GM10266 (cell line): ENCODE measurements around the gene ANKRD23.
A peak's percentile ranks its signal among the peaks of the same experiment; 100 is the strongest.

Experiments used
- DNase-seq: peaks from one replicate; pipeline ENCODE4 v3.0.0; 2012; ENCODE audit errors: extremely low spot score
- CTCF ChIP-seq: IDR thresholded peaks from 2 replicates; pipeline ENCODE4 v1.5.1; 2012; ENCODE audit warnings: mild to moderate bottlenecking, low read depth; ENCODE audit not compliant: control insufficient read depth, insufficient read depth; ENCODE audit errors: missing control alignments

ANKRD23 gene

GRCh38 chr2:96821113-96821675, 22.6 kb downstream of the ANKRD23 start:
- DNase-seq, result no peak
- no peak for TF ChIP-seq CTCF

- DNase-seq, result no peak
- no peak for TF ChIP-seq CTCF
Measured at GRCh38 chr2:96819876-96820511, 23.8 kb downstream of the ANKRD23 start.

GRCh38 chr2:96819128-96819875, 24.5 kb downstream of the ANKRD23 start:
- TF ChIP-seq CTCF, result no peak
- DNase-seq, result no peak

- no peak for TF ChIP-seq CTCF
- no peak for DNase-seq
Measured at GRCh38 chr2:96817882-96818281, 25.9 kb downstream of the ANKRD23 start.

- DNase-seq, result no peak
- TF ChIP-seq CTCF, result peak; percentile 25
Measured at GRCh38 chr2:96816836-96817702, 26.8 kb downstream of the ANKRD23 start.

GRCh38 chr2:96816127-96816835, 27.5 kb downstream of the ANKRD23 start, which contains the start of gene CNNM3:
Gene CNNM3 (plus strand): TSS chr2:96816268. CDS start chr2:96816278, 10 bp downstream.
- no peak for TF ChIP-seq CTCF
- DNase-seq, result peak; percentile 100
